OCI-LY3 (cell line): Measurements from ENCODE around the gene JAM3.

Experiments
- H2AFZ ChIP-seq: fragments of 200-600, 300-600 bp; shearing (Covaris generic); 2 replicates; pipeline ENCODE4 v1.6.0; 2014; ENCODE audit warnings: antibody characterized with exemption, low read depth, low read length
- H3K27ac ChIP-seq: fragments of 200-600, 300-600 bp; sonication (generic); 2 replicates; pipeline ENCODE4 v1.5.1; 2014; ENCODE audit warnings: mild to moderate bottlenecking, low read length, moderate library complexity, mixed read lengths
- H3K27me3 ChIP-seq: fragments of 200-600, 300-600 bp; sonication (generic); 2 replicates; pipeline ENCODE4 v1.6.1; 2014; ENCODE audit warnings: low read depth, low read length, mixed read lengths
- H3K36me3 ChIP-seq: fragments of 200-600, 300-600 bp; sonication (generic); replicated peaks from 2 replicates; pipeline ENCODE3; 2014; ENCODE audit warnings: low read depth, low read length, mixed read lengths
- H3K4me1 ChIP-seq: fragments of 300-600, 200-600 bp; sonication (generic); 2 replicates; pipeline ENCODE4 v1.6.1; 2014; ENCODE audit warnings: low read length, mixed read lengths
- H3K4me2 ChIP-seq: fragments of 200-600, 300-600 bp; sonication (generic); 2 replicates; pipeline ENCODE4 v1.6.1; 2014; ENCODE audit warnings: low read length, mixed read lengths
- H3K4me3 ChIP-seq: fragments of 300-600, 200-600 bp; sonication (generic); 2 replicates; pipeline ENCODE4 v1.5.1; 2014; ENCODE audit warnings: antibody characterized with exemption, mild to moderate bottlenecking, low read length, moderate library complexity
- H3K79me2 ChIP-seq: fragments of 300-600, 200-600 bp; shearing (Covaris generic); 2 replicates; pipeline ENCODE4 v1.6.1; 2014; ENCODE audit warnings: mild to moderate bottlenecking, low read length, mixed read lengths
- H3K9ac ChIP-seq: fragments of 300-600, 200-600 bp; shearing (Covaris generic); 2 replicates; pipeline ENCODE4 v1.6.0; 2014; ENCODE audit warnings: mild to moderate bottlenecking, low read length, moderate library complexity
- H3K9me3 ChIP-seq: fragments of 200-600, 300-600 bp; shearing (Covaris generic); 2 replicates; pipeline ENCODE4 v1.6.1; 2014; ENCODE audit warnings: low read length, mixed read lengths; ENCODE audit not compliant: insufficient read depth
- H4K20me1 ChIP-seq: fragments of 200-600, 300-600 bp; sonication (generic); 2 replicates; pipeline ENCODE4 v1.6.1; 2016; ENCODE audit warnings: low read length, mixed read lengths; ENCODE audit not compliant: insufficient read depth
- CTCF ChIP-seq: fragments of 200-600, 300-600 bp; sonication (generic); IDR thresholded peaks from 2 replicates; pipeline ENCODE4 v1.5.1; 2014; ENCODE audit warnings: antibody characterized with exemption, low read length, low read depth
- EZH2phosphoT487 ChIP-seq: fragments of 200-600 bp; shearing (Covaris generic); IDR thresholded peaks from 2 replicates; pipeline ENCODE4 v1.6.1; 2018; ENCODE audit warnings: antibody characterized with exemption, mixed run types, low read depth

JAM3 gene

GRCh38 chr11:134157451-134157850, 88.6 kb downstream of the JAM3 start:
- H3K79me2 ChIP-seq = no peaks in the 10 kb centered on the region
- H3K9me3 ChIP-seq = no peaks in the 10 kb centered on the region
- H3K4me1 ChIP-seq = no peaks in the 10 kb centered on the region
- H3K27me3 ChIP-seq = no peaks in the 10 kb centered on the region
- H3K27ac ChIP-seq = no peak overlapping the region
- TF ChIP-seq CTCF (no peak), EZH2phosphoT487 (no peak)
- no peaks in the 10 kb centered on the region for H4K20me1 ChIP-seq
- H3K4me2 ChIP-seq = no peak overlapping the region
- H2AFZ ChIP-seq = no peak overlapping the region
- H3K9ac ChIP-seq = no peak overlapping the region
- no peak overlapping the region for H3K4me3 ChIP-seq
- peaks cover 59% of the 10 kb centered on the region for H3K36me3 ChIP-seq

DNA sequence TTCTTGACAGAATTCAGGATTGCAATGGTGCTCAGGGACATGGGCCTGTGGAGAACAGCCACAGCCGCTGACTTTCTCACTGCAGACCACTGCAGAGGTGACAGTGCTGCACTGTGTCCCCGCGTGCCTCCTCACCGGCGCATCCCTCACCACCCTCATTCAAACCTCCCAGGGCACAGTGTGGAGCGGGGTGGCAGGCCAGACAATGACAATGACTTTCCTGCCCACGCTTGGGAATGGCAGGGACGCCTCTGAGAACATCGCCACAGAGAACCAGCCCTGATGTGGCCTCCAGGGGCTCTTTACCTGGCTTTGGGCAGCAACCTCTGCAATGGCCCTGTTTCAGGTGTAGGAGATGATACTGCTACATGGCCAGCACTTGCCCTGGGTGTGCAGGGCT, 89.2 kb downstream of the JAM3 start:
- Histone ChIP-seq H3K4me2 (no peak overlapping the region), H3K4me1 (no peaks in the 10 kb centered on the region), H4K20me1 (no peaks in the 10 kb centered on the region), H3K9me3 (no peaks in the 10 kb centered on the region), H3K4me3 (no peak overlapping the region), H3K36me3 (peaks cover 62% of the 10 kb centered on the region), H2AFZ (no peak overlapping the region), H3K9ac (no peak overlapping the region), H3K79me2 (no peaks in the 10 kb centered on the region), H3K27ac (no peak overlapping the region), H3K27me3 (no peaks in the 10 kb centered on the region)
- TF ChIP-seq EZH2phosphoT487 (no peak), CTCF (no peak)

GRCh38 chr11:134159652-134160051, 90.8 kb downstream of the JAM3 start:
- no peaks in the 10 kb centered on the region for H4K20me1 ChIP-seq
- H3K9ac ChIP-seq = no peak overlapping the region
- H3K4me2 ChIP-seq = no peak overlapping the region
- no peak overlapping the region for H3K27ac ChIP-seq
- TF ChIP-seq EZH2phosphoT487 (no peak), CTCF (no peak)
- no peaks in the 10 kb centered on the region for H3K9me3 ChIP-seq
- no peaks in the 10 kb centered on the region for H3K27me3 ChIP-seq
- H3K36me3 ChIP-seq = peaks cover 62% of the 10 kb centered on the region
- H3K4me1 ChIP-seq = no peaks in the 10 kb centered on the region
- H3K79me2 ChIP-seq = no peaks in the 10 kb centered on the region
- H3K4me3 ChIP-seq = no peak overlapping the region
- no peak overlapping the region for H2AFZ ChIP-seq

DNA sequence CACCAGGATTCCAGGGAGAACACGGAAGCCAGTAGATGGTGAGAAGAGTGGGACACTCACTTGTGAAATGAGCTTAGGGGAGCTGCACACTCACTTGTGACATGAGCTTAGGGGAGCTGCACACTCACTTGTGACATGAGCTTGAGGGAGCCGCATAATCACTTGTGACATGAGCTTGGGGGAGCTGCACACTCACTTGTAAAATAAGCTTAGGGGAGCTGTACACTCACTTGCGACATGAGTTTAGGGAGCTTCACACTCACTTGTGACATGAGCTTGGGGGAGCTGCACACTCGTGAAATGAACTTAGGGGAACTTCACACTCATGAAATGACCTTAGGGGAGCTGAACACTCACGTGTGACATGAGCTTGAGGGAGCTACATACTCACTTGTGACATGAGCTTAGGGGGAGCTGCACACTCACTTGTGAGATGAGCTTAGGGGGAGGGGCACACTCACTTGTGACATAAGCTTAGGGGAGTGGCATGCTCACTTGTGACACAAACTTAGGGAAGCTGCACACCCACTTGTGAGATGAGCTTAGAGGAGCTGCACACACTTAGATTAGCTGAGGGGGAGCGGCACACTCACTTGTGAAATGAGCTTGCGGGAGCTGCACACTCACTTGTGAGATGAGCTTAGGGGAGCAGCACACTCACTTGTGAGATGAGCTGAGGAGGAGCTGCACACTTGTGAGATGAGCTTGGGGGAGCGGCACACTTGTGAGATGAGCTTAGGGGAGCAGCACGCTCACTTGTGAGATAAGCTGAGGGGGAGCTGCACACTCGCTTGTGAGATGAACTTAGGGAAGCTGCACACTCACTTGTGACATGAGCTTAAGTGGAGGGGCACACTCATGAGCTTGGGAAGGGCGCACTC, 95.9 kb downstream of the JAM3 start:
- Histone ChIP-seq H3K27ac (no peak overlapping the region), H3K79me2 (no peaks in the 10 kb centered on the region), H2AFZ (no peak overlapping the region), H3K4me2 (no peak overlapping the region), H4K20me1 (no peaks in the 10 kb centered on the region), H3K9me3 (no peaks in the 10 kb centered on the region), H3K4me3 (no peak overlapping the region), H3K4me1 (no peaks in the 10 kb centered on the region), H3K9ac (no peak overlapping the region), H3K36me3 (peaks cover 59% of the 10 kb centered on the region), H3K27me3 (no peaks in the 10 kb centered on the region)
- TF ChIP-seq EZH2phosphoT487 = no peak
- TF ChIP-seq CTCF = no peak
